ENCODE results near the gene CT47C1.

CT47C1 gene

GRCh38 chrX:119075270-119076025 lies 2.7 kb downstream of the CT47C1 start:
- no peak overlapping the region for H3K4me3 ChIP-seq
- DNase-seq = no peak
- H3K9me3 ChIP-seq = no peaks in the 10 kb centered on the region
- intact Hi-C loops (cut with DNase I; ENCODE audit: low total_unique reads) = no loop called here
- TF ChIP-seq CTCF (IDR thresholded peaks at IDR 0.05) = no peak
- H3K27me3 ChIP-seq = no peaks in the 10 kb centered on the region
- H3K36me3 ChIP-seq = no peaks in the 10 kb centered on the region
- no peaks in the 10 kb centered on the region for H3K4me1 ChIP-seq
- H3K27ac ChIP-seq = no peak overlapping the region

GRCh38 chrX:119082278-119082677 lies 9.5 kb downstream of the CT47C1 start:
- intact Hi-C loops (cut with DNase I; ENCODE audit: low total_unique reads) = no loop called here
- no peaks in the 10 kb centered on the region for H3K9me3 ChIP-seq
- no peaks in the 10 kb centered on the region for H3K27me3 ChIP-seq
- no peak overlapping the region for H3K4me3 ChIP-seq
- H3K27ac ChIP-seq = no peak overlapping the region
- no peak for DNase-seq
- no peak for TF ChIP-seq CTCF (IDR thresholded peaks at IDR 0.05)
- no peaks in the 10 kb centered on the region for H3K36me3 ChIP-seq
- H3K4me1 ChIP-seq = no peaks in the 10 kb centered on the region

DNA sequence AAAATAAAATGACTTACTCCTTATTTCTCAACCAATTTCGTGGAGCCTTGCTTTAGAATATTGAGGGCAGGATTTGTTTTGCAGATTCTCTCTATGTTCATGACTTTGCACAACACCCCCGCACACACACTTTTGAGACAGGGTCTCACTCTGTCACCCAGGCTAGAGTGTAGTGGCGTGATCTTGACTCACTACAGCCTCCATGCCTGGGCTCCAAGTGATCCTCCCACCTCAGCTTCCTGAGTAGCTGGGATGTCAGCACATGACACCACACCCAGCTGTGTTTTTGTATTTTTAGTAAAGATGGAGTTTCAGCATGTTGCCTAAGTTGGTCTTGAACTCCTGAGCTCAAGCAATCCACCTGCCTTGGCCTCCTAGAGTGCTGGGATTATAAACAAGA lies 12.0 kb downstream of the CT47C1 start:
- Histone ChIP-seq H3K27ac (no peak overlapping the region), H3K9me3 (no peaks in the 10 kb centered on the region), H3K4me3 (no peak overlapping the region), H3K27me3 (no peaks in the 10 kb centered on the region), H3K4me1 (no peaks in the 10 kb centered on the region), H3K36me3 (no peaks in the 10 kb centered on the region)
- no peak for DNase-seq
- TF ChIP-seq CTCF (IDR thresholded peaks at IDR 0.05) = no peak
- intact Hi-C loops (cut with DNase I; ENCODE audit: low total_unique reads) = no loop called here

DNA sequence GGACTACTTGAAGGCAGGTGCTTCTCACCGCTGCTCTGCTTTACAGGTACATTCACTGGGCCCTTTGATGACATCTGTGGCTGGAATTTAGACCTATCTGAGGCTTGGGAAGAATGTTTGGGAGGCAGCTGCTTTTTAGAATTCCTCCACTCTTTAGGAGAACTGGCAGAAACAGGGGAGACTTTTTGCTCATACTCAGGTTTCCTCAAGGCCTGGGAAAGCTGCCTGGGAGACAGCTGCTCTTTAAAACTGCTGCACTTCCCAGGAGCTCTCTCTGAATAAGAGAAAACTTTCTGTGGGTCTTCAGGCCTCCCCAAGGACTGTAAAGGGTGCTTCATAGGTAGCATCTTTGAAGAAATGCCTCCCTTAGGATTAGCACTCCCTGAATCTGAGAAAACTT lies 14.3 kb downstream of the CT47C1 start:
- no peak for DNase-seq
- H3K27me3 ChIP-seq = no peaks in the 10 kb centered on the region
- no peak overlapping the region for H3K27ac ChIP-seq
- no peak for TF ChIP-seq CTCF (IDR thresholded peaks at IDR 0.05)
- intact Hi-C loops (cut with DNase I; ENCODE audit: low total_unique reads) = no loop called here
- no peaks in the 10 kb centered on the region for H3K4me1 ChIP-seq
- H3K4me3 ChIP-seq = no peak overlapping the region
- no peaks in the 10 kb centered on the region for H3K36me3 ChIP-seq
- no peaks in the 10 kb centered on the region for H3K9me3 ChIP-seq

- no peak for TF ChIP-seq CTCF (IDR thresholded peaks at IDR 0.05)
- Histone ChIP-seq H3K27ac (no peak overlapping the region), H3K36me3 (no peaks in the 10 kb centered on the region), H3K9me3 (no peaks in the 10 kb centered on the region), H3K4me3 (no peak overlapping the region), H3K4me1 (no peaks in the 10 kb centered on the region), H3K27me3 (no peaks in the 10 kb centered on the region)
- intact Hi-C loops (cut with DNase I; ENCODE audit: low total_unique reads) = no loop called here
- DNase-seq = no peak
These were observed 16.8 kb downstream of the CT47C1 start for GRCh38 chrX:119089619-119090018.

DNA sequence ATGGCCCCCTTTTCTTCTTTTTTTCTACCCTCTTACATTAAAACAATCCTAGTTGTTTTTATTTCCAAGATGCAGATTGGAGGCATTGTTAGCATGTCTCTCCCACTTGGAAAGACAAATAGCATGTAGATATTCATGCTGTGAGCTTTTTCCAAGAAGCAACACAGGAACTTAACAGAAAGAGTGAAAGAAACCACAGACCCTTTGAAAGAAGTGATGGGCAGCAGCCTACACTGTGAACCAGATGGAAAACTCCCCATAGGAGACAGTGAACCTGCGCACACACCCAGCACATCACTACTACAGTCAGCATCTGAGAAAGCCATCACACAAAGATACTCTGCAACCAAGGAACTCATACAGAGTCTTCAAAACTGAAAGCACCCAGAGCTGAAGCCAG lies 17.8 kb downstream of the CT47C1 start:
- intact Hi-C loops (cut with DNase I; ENCODE audit: low total_unique reads) = no loop called here
- Histone ChIP-seq H3K4me1 (no peaks in the 10 kb centered on the region), H3K9me3 (no peaks in the 10 kb centered on the region), H3K27ac (no peak overlapping the region), H3K27me3 (no peaks in the 10 kb centered on the region), H3K36me3 (no peaks in the 10 kb centered on the region), H3K4me3 (no peak overlapping the region)
- no peak for TF ChIP-seq CTCF (IDR thresholded peaks at IDR 0.05)
- DNase-seq = no peak

Data from tibial artery (tissue), 4 donors.